Placental epithelial cell (primary cell): Measurements from ENCODE around the gene LRCH2. TPM values are rescaled to one million over a fixed set of nuclear protein-coding genes. Genes with fewer than 3 reads are reported as not detected.

ENCODE experiments used
- small RNA-seq: library from RNA; depleted of rRNA; stranded (forward); fragments of <200 nt; gene quantifications from one replicate; pipeline ENCODE3, GENCODE V24; 2012
- total RNA-seq: library from RNA; depleted of rRNA; stranded (reverse); fragments of >200 nt; gene quantifications from 2 replicates; pipeline ENCODE4 v1.2.3, GENCODE V29; 2012

LRCH2 gene, protein sequence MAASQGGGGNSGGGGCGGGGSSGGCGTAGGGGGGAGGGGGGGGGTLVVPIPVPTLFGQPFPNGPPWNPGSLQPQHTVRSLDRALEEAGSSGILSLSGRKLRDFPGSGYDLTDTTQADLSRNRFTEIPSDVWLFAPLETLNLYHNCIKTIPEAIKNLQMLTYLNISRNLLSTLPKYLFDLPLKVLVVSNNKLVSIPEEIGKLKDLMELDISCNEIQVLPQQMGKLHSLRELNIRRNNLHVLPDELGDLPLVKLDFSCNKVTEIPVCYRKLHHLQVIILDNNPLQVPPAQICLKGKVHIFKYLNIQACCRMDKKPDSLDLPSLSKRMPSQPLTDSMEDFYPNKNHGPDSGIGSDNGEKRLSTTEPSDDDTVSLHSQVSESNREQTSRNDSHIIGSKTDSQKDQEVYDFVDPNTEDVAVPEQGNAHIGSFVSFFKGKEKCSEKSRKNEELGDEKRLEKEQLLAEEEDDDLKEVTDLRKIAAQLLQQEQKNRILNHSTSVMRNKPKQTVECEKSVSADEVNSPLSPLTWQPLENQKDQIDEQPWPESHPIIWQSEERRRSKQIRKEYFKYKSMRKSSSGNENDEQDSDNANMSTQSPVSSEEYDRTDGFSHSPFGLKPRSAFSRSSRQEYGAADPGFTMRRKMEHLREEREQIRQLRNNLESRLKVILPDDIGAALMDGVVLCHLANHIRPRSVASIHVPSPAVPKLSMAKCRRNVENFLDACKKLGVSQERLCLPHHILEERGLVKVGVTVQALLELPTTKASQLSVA
- under 0.01 and 0.11 TPM in 2 replicates for total RNA-seq

DNA sequence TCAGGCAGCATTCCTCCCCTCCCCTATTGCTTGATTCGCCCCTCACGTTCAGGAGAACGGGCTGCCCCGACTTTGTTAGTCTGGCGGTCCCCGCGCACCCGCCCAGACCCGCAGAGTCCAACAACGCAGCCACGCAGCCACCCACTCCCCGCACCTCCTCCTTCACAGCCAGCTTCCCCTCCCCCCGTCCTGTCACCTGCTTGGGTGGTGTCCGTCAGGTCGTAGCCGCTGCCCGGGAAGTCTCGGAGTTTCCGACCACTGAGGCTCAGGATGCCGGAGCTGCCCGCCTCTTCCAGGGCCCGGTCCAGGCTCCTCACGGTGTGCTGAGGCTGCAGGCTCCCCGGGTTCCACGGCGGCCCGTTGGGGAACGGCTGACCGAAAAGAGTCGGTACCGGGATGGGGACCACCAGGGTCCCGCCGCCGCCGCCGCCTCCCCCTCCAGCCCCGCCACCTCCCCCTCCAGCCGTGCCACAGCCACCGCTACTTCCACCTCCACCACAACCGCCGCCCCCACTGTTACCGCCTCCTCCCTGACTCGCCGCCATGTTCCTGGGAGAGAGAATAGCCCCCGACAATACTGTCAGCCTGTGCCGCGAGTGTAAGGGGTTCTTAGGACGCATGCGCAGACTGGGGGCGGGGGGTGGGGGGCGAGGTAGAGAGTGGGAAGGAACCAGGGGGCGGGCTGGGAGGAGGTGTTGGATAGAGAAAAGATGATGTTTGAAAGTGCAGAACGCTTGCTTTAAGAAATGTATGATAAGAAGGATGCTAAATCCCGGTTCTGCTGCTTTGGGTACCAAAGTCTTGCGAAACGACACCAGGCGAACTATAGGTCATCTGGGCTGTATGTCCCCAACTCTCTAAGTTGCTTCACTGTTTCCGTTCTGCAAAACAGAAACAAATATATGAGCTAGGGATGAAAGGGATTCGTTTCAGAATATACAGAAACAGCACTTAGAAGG is at the start of gene LRCH2:
Gene LRCH2 (minus strand): TSS at position 600 of the 959 bp plus-strand sequence. CDS start 55 bp downstream, at position 545.

DNA sequence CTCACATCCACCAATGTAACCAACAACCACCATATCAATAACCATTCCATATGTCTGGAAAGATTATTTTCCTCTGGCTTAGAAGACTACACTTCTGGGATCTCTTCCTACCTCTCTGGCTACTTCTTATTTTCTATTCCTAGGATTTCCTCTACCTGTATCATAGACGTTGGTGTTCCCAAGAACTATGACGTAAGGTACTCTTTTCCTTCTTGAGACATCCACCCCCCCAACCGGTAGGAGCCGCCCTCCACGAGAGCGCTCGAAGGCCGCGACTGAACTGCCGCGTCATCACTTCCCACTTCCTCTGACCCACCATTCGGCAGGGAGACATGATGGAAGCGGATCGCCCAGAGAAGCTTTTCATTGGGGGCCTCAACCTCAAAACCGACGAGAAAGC is 44.8 kb downstream of the LRCH2 start, which contains the start of gene RBMXL3:
Gene RBMXL3 (plus strand): TSS at position 301 of the 400 bp plus-strand sequence. CDS start 32 bp downstream, at position 333.

Small RNA genes lying within 50 kb of the gene (small RNA-seq; reads per million reads assigned to genes)
- gene RF00019 (not detected), gene SNORA35B (0.69 reads per million, percentile 41 among the genes with 10 or more reads in this experiment)

Other genes with a start within 250 kb of the LRCH2 start
- gene IL13RA2, start 216.5 kb downstream of the LRCH2 start, total RNA-seq, result 0.11 TPM in 1 of 2 replicates, not detected in the other
- gene RBMXL3, start 44.7 kb downstream of the LRCH2 start, total RNA-seq, result not detected in 2 replicates
- not detected in 2 replicates for gene LUZP4, start 55.6 kb upstream of the LRCH2 start, total RNA-seq